IMR-90 (cell line): ENCODE measurements around the gene CYP24A1. TPM values are rescaled to one million over a fixed set of nuclear protein-coding genes. Genes with fewer than 3 reads are reported as not detected.

Experiments
- ATAC-seq: fragments of 200-7000 bp; cut with Tn5 transposase; 2 replicates; pipeline ENCODE4 v1.9.1; 2020; ENCODE audit warnings: low read depth, mild to moderate bottlenecking, moderate library complexity
- BruUV-seq: library from RNA; stranded (reverse); fragments of 400-500 nt; replicated peaks from 2 replicates; lab custom pipeline; 2021; lab: Mats Ljungman, UMichigan
- CTCF ChIA-PET: fragments of 300-600 bp; formaldehyde crosslinking; extraction: SDS; loops from one replicate; lab custom pipeline; 2021; ENCODE audit warnings: antibody characterized with exemption; lab: Yijun Ruan, JAX
- POLR2A ChIA-PET: fragments of 300-600 bp; sonication (Branson Sonifier 250); formaldehyde crosslinking; loops from one replicate; lab custom pipeline; 2022; ENCODE audit warnings: antibody characterized with exemption; ENCODE audit not compliant: unreplicated experiment; lab: Charles Lee
- DNase-seq: peaks from one replicate; pipeline ENCODE4 v3.0.0; 2013
- H2AFZ ChIP-seq: replicated peaks from 2 replicates; pipeline ENCODE3; 2013; ENCODE audit warnings: low read length, mild to moderate bottlenecking; ENCODE audit not compliant: poor library complexity
- H2AK5ac ChIP-seq: 2 replicates; pipeline ENCODE4 v1.6.1; 2013; ENCODE audit warnings: low read depth, low read length, inconsistent platforms
- H2AK9ac ChIP-seq: replicated peaks from 2 replicates; pipeline ENCODE3; 2013; ENCODE audit warnings: mild to moderate bottlenecking, low read depth, low read length, moderate library complexity; ENCODE audit not compliant: poor library complexity
- H2BK120ac ChIP-seq: 2 replicates; pipeline ENCODE4 v1.6.1; 2013; ENCODE audit warnings: low read depth, low read length, inconsistent platforms
- H2BK15ac ChIP-seq: 3 replicates; pipeline ENCODE4 v1.6.1; 2013; ENCODE audit warnings: low read depth, low read length, inconsistent platforms
- H2BK20ac ChIP-seq: 2 replicates; pipeline ENCODE4 v1.6.1; 2013; ENCODE audit warnings: low read depth, mild to moderate bottlenecking, inconsistent platforms, low read length, moderate library complexity
- H2BK5ac ChIP-seq: 2 replicates; pipeline ENCODE4 v1.6.1; 2013; ENCODE audit warnings: mild to moderate bottlenecking, low read depth, low read length, inconsistent platforms; ENCODE audit not compliant: poor library complexity, severe bottlenecking
- H3K14ac ChIP-seq: replicated peaks from 2 replicates; pipeline ENCODE4 v1.6.1; 2013; ENCODE audit warnings: low read depth, low read length, inconsistent platforms
- H3K18ac ChIP-seq: 2 replicates; pipeline ENCODE4 v1.6.1; 2013; ENCODE audit warnings: low read depth, low read length, control low read depth
- H3K23ac ChIP-seq: 2 replicates; pipeline ENCODE4 v1.6.1; 2013; ENCODE audit warnings: low read depth, low read length, inconsistent platforms
- H3K27ac ChIP-seq: 2 replicates; pipeline ENCODE4 v1.5.1; 2013; ENCODE audit warnings: mild to moderate bottlenecking, control low read depth, low read length; ENCODE audit not compliant: insufficient read depth
- H3K27me3 ChIP-seq: 2 replicates; pipeline ENCODE4 v1.6.1; 2013; ENCODE audit warnings: low read length; ENCODE audit not compliant: control insufficient read depth, insufficient read depth
- H3K36me3 ChIP-seq: 2 replicates; pipeline ENCODE4 v1.6.1; 2013; ENCODE audit warnings: low read length, mixed read lengths; ENCODE audit not compliant: control insufficient read depth, insufficient read depth
- H3K4ac ChIP-seq: 2 replicates; pipeline ENCODE4 v1.6.1; 2013; ENCODE audit warnings: low read depth, low read length, inconsistent platforms
- H3K4me1 ChIP-seq: 2 replicates; pipeline ENCODE4 v1.6.1; 2013; ENCODE audit warnings: low read length, mixed read lengths; ENCODE audit not compliant: control insufficient read depth, insufficient read depth
- H3K4me2 ChIP-seq: 2 replicates; pipeline ENCODE4 v1.6.1; 2013; ENCODE audit warnings: low read depth, mild to moderate bottlenecking, control low read depth, low read length, moderate library complexity
- H3K4me3 ChIP-seq: 2 replicates; pipeline ENCODE4 v1.5.1; 2013; ENCODE audit warnings: low read depth, mild to moderate bottlenecking, control low read depth, low read length, moderate library complexity; ENCODE audit not compliant: insufficient read depth
- H3K56ac ChIP-seq: 2 replicates; pipeline ENCODE4 v1.6.1; 2013; ENCODE audit warnings: low read length, inconsistent platforms; ENCODE audit not compliant: insufficient read depth; ENCODE audit errors: extremely low read depth
- H3K79me1 ChIP-seq, 2 experiments: 2 replicates each; pipeline ENCODE4 v1.6.1; 2013; ENCODE audit warnings: low read length in 2 of 2, inconsistent platforms in 1 of 2, low read depth in 1 of 2
- H3K9ac ChIP-seq: 2 replicates; pipeline ENCODE4 v1.6.1; 2013; ENCODE audit warnings: low read depth, low read length, control low read depth
- H3K9me1 ChIP-seq: 2 replicates; pipeline ENCODE4 v1.6.1; 2013; ENCODE audit warnings: low read length, inconsistent platforms; ENCODE audit not compliant: insufficient read depth
- H3K9me3 ChIP-seq: 2 replicates; pipeline ENCODE4 v1.6.1; 2013; ENCODE audit warnings: low read length; ENCODE audit not compliant: control insufficient read depth, insufficient read depth
- H4K20me1 ChIP-seq: 2 replicates; pipeline ENCODE4 v1.6.1; 2013; ENCODE audit warnings: low read length, inconsistent platforms; ENCODE audit not compliant: insufficient read depth
- H4K5ac ChIP-seq: 2 replicates; pipeline ENCODE4 v1.6.1; 2013; ENCODE audit warnings: mild to moderate bottlenecking, low read depth, low read length, control low read depth
- H4K8ac ChIP-seq, 2 experiments: 2 replicates each; pipeline ENCODE4 v1.6.1; 2013; ENCODE audit warnings: low read depth in 2 of 2, low read length in 2 of 2, control low read depth in 1 of 2, inconsistent platforms in 1 of 2
- H4K91ac ChIP-seq: 2 replicates; pipeline ENCODE4 v1.6.1; 2013; ENCODE audit warnings: low read depth, low read length, inconsistent platforms; ENCODE audit not compliant: insufficient read depth
- BHLHE40 ChIP-seq: fragments of 150-350 bp; IDR thresholded peaks from 2 replicates; pipeline ENCODE4 v1.6.1; 2016; ENCODE audit warnings: mild to moderate bottlenecking, low read depth, low read length
- CEBPB ChIP-seq: IDR thresholded peaks from 2 replicates; pipeline ENCODE4 v1.6.1; 2012; ENCODE audit warnings: low read depth, low read length, improper control_type of control experiment
- CHD1 ChIP-seq: IDR thresholded peaks from 2 replicates; pipeline ENCODE4 v1.6.1; 2012; ENCODE audit warnings: low read depth, low read length, improper control_type of control experiment
- CTCF ChIP-seq: conservative IDR thresholded peaks from 2 replicates; pipeline ENCODE4 v1.5.1; 2012; ENCODE audit warnings: mild to moderate bottlenecking, low read depth, low read length, improper control_type of control experiment
- MAFK ChIP-seq: IDR thresholded peaks from 2 replicates; pipeline ENCODE4 v1.6.1; 2012; ENCODE audit warnings: low read depth, low read length, improper control_type of control experiment
- NFE2L2 ChIP-seq: fragments of 150-350 bp; IDR thresholded peaks from 2 replicates; pipeline ENCODE4 v1.6.1; 2016; ENCODE audit warnings: low read depth, mild to moderate bottlenecking, low read length
- RAD21 ChIP-seq: IDR thresholded peaks from 2 replicates; pipeline ENCODE4 v1.6.1; 2012; ENCODE audit warnings: low read length, improper control_type of control experiment
- RCOR1 ChIP-seq: IDR thresholded peaks from 2 replicates; pipeline ENCODE4 v1.6.1; 2012; ENCODE audit warnings: mild to moderate bottlenecking, low read length, improper control_type of control experiment; ENCODE audit not compliant: insufficient replicate concordance
- RFX5 ChIP-seq: IDR thresholded peaks from 2 replicates; pipeline ENCODE4 v1.8.0; 2012; ENCODE audit warnings: low read depth, mild to moderate bottlenecking, low read length, moderate library complexity
- WGBS, 2 experiments: methylation state at CpG; one replicate each; pipeline versions ENCODE4 v1.1.5 to v1.1.7; 2013; ENCODE audit warnings: missing lambda C conversion rate in 2 of 2; ENCODE audit not compliant: insufficient read length in 1 of 2; ENCODE audit errors: extremely low coverage in 2 of 2; 5-methylcytosine and 5-hydroxymethylcytosine counted together
- dilution Hi-C: fragments of 300-500 bp; cut with HindIII; formaldehyde crosslinking; loops from one replicate; pipeline ENCODE4 v1.14.3; 2018; ENCODE audit warnings: low sequenced_read_pairs; ENCODE audit not compliant: unreplicated experiment
- in situ Hi-C: fragments of 300-500 bp; cut with MboI; formaldehyde crosslinking; loops from 3 replicates; pipeline ENCODE4 v1.14.3; 2019; ENCODE audit warnings: low sequenced_read_pairs, inconsistent platforms, mixed read lengths
- intact Hi-C: fragments of 100-400 bp; cut with micrococcal nuclease; formaldehyde crosslinking; loops from 2 replicates; pipeline ENCODE4 v1.10.0; 2022
- polyA plus RNA-seq, 3 experiments: library from polyadenylated mRNA; depleted of rRNA; stranded (reverse); fragments of >200 nt; gene quantifications; 2 replicates each; pipeline ENCODE4 v1.2.3, GENCODE V29; 2012; ENCODE audit warnings: low replicate concordance in 1 of 3
- total RNA-seq: library from RNA; depleted of rRNA; stranded (reverse); fragments of >200 nt; gene quantifications from 2 replicates; pipeline ENCODE4 v1.2.3, GENCODE V29; 2012

CYP24A1 gene
- total and polyA plus RNA-seq, 2 of the 4 experiments (the other 2 are of a cell fraction), result not detected

- in situ Hi-C loops, result loop anchor here (10.0 kb wide), 1 partner anchor 634 kb away; no protein-coding TSS in a partner anchor
Measured at GRCh38 chr20:54208548-54209176, 34.9 kb upstream of the CYP24A1 start.

More at GRCh38 chr20:54208548-54209176, 34.9 kb upstream of the CYP24A1 start:
- H3K36me3 ChIP-seq, result peaks cover 2% of the 10 kb centered on the region; the same call in 1 of the 2 replicates
- peak overlapping the region; percentile 100 for H2AFZ ChIP-seq
- ATAC-seq, result peak; percentile 27
- dilution Hi-C loops (no loop called here), intact Hi-C loops (loop anchor here (2.0 kb wide), 1 partner anchor 76 kb away; no protein-coding TSS in a partner anchor)
- H2BK20ac ChIP-seq, result no peak overlapping the region
- ChIA-PET CTCF (interaction anchor here (0.6 to 1.5 kb wide), 4 partner anchors 11 to 599 kb away, joined by 3 to 6 read pairs (median 4); no protein-coding TSS in a partner anchor), POLR2A (no interaction called here)
- peak overlapping the region; percentile 53 for H2BK120ac ChIP-seq
- H3K9me3 ChIP-seq, result no peaks in the 10 kb centered on the region
- peak overlapping the region; percentile 63 for H4K91ac ChIP-seq
- no peak overlapping the region for H2BK15ac ChIP-seq
- H2AK5ac ChIP-seq, result peak overlapping the region; percentile 7; the same call in 1 of the 2 replicates
- H3K4me3 ChIP-seq, result peak overlapping the region; percentile 79
- H4K20me1 ChIP-seq, result peaks cover 36% of the 10 kb centered on the region; the same call in 1 of the 2 replicates
- H3K27ac ChIP-seq, result peak overlapping the region; percentile 100
- H3K4ac ChIP-seq, result peak overlapping the region; percentile 73
- H3K23ac ChIP-seq, result peak overlapping the region; percentile 54; the same call in 1 of the 2 replicates
- peak overlapping the region; percentile 11 for H4K5ac ChIP-seq
- peaks cover 5% of the 10 kb centered on the region for H3K4me1 ChIP-seq
- H3K18ac ChIP-seq, result peak overlapping the region; percentile 36; the same call in 1 of the 2 replicates
- peaks cover 6% of the 10 kb centered on the region; the same call in 1 of the 2 replicates for H3K9me1 ChIP-seq
- DNase-seq, result peak; percentile 63
- H2BK5ac ChIP-seq, result peak overlapping the region; percentile 100
- BruUV-seq, result no TSS peak
- peak overlapping the region; percentile 100 for H3K9ac ChIP-seq
- H3K4me2 ChIP-seq, result peak overlapping the region; percentile 83
- H3K56ac ChIP-seq, result no peak overlapping the region
- peak overlapping the region; percentile 17 for H2AK9ac ChIP-seq
- TF ChIP-seq RCOR1, result no peak
- no peak for TF ChIP-seq CTCF
- TF ChIP-seq RAD21, result no peak
- no peak for TF ChIP-seq CEBPB
- no peak for TF ChIP-seq RFX5
- peak; percentile 75; the same call in 1 of the 2 replicates for TF ChIP-seq BHLHE40
- peak; percentile 4; the same call in 1 of the 2 replicates for TF ChIP-seq NFE2L2
- TF ChIP-seq CHD1, result no peak
- no peak for TF ChIP-seq MAFK
- 0% methylated on average over 5 of the region's 15 CpGs; no CpG with 5 or more reads in 1 of the 2 experiments for WGBS, 2 experiments
- peak overlapping the region; percentile 96 to 100; a peak in 3 of 4 replicates for H4K8ac ChIP-seq
- peaks cover 27 to 46% of the 10 kb centered on the region in 2 experiments for H3K79me1 ChIP-seq
- peak overlapping the region; percentile 50 for H3K14ac ChIP-seq
- H3K27me3 ChIP-seq, result peaks cover 1% of the 10 kb centered on the region; the same call in 1 of the 2 replicates
